ENCODE results near the gene TRIB2. TPM values are rescaled to one million over a fixed set of nuclear protein-coding genes. Genes with fewer than 3 reads are reported as not detected.

The TRIB2 gene
- total and polyA plus RNA-seq, 2 donors from 2014 or later, result 29.6 to 69.2 TPM

- no peak overlapping the region for H3K4me3 ChIP-seq (ENCODE audit: low read length in 3 of 3)
Observed at GRCh38 chr2:12697617-12698016, 19.1 kb upstream of the TRIB2 start.

GRCh38 chr2:12700989-12701388 lies 15.7 kb upstream of the TRIB2 start:
- no peak overlapping the region for H3K4me3 ChIP-seq (ENCODE audit: low read length in 3 of 3)
- H3K36me3 ChIP-seq (ENCODE audit: control insufficient read depth in 2 of 3, insufficient read depth in 3 of 3, low read length in 3 of 3), result no peaks in the 10 kb centered on the region
- no peak for DNase-seq
- no peak for FAIRE-seq
- H3K27ac ChIP-seq (ENCODE audit: low read depth in 2 of 2, low read length in 2 of 2), result no peak overlapping the region
- intact Hi-C loops (cut with DNase I), result no loop called here
- no peaks in the 10 kb centered on the region for H3K27me3 ChIP-seq (ENCODE audit: control insufficient read depth, insufficient read depth, low read length)
- no peaks in the 10 kb centered on the region for H3K9me3 ChIP-seq (ENCODE audit: control insufficient read depth in 2 of 3, insufficient read depth in 1 of 3, low read length in 3 of 3)
- H3K9ac ChIP-seq (ENCODE audit: low read length in 3 of 3), result no peak overlapping the region
- no peaks in the 10 kb centered on the region for H3K4me1 ChIP-seq (ENCODE audit: control insufficient read depth in 2 of 3, insufficient read depth in 2 of 3, low read depth in 1 of 3, low read length in 3 of 3)
- TF ChIP-seq CTCF (IDR thresholded peaks at IDR 0.05; ENCODE audit: borderline replicate concordance, extremely low read depth, insufficient read depth), result no peak

More at GRCh38 chr2:12697617-12698016, 19.1 kb upstream of the TRIB2 start:
- TF ChIP-seq CTCF (IDR thresholded peaks at IDR 0.05; ENCODE audit: borderline replicate concordance, extremely low read depth, insufficient read depth), result no peak
- Histone ChIP-seq H3K9ac (ENCODE audit: low read length in 3 of 3) (no peak overlapping the region), H3K9me3 (ENCODE audit: control insufficient read depth in 2 of 3, insufficient read depth in 1 of 3, low read length in 3 of 3) (no peaks in the 10 kb centered on the region), H3K27me3 (ENCODE audit: control insufficient read depth, insufficient read depth, low read length) (no peaks in the 10 kb centered on the region), H3K36me3 (ENCODE audit: control insufficient read depth in 2 of 3, insufficient read depth in 3 of 3, low read length in 3 of 3) (no peaks in the 10 kb centered on the region), H3K4me1 (ENCODE audit: control insufficient read depth in 2 of 3, insufficient read depth in 2 of 3, low read depth in 1 of 3, low read length in 3 of 3) (no peaks in the 10 kb centered on the region), H3K27ac (ENCODE audit: low read depth in 2 of 2, low read length in 2 of 2) (no peak overlapping the region)
- no peak for DNase-seq
- FAIRE-seq, result no peak
- intact Hi-C loops (cut with DNase I), result no loop called here

- Histone ChIP-seq H3K36me3 (ENCODE audit: control insufficient read depth in 2 of 3, insufficient read depth in 3 of 3, low read length in 3 of 3) (no peaks in the 10 kb centered on the region), H3K4me1 (ENCODE audit: control insufficient read depth in 2 of 3, insufficient read depth in 2 of 3, low read depth in 1 of 3, low read length in 3 of 3) (no peaks in the 10 kb centered on the region), H3K4me3 (ENCODE audit: low read length in 3 of 3) (no peak overlapping the region), H3K27me3 (ENCODE audit: control insufficient read depth, insufficient read depth, low read length) (no peaks in the 10 kb centered on the region), H3K9me3 (ENCODE audit: control insufficient read depth in 2 of 3, insufficient read depth in 1 of 3, low read length in 3 of 3) (no peaks in the 10 kb centered on the region), H3K27ac (ENCODE audit: low read depth in 2 of 2, low read length in 2 of 2) (no peak overlapping the region), H3K9ac (ENCODE audit: low read length in 3 of 3) (no peak overlapping the region)
- no peak for DNase-seq
- no peak for TF ChIP-seq CTCF (IDR thresholded peaks at IDR 0.05; ENCODE audit: borderline replicate concordance, extremely low read depth, insufficient read depth)
- no peak for FAIRE-seq
- intact Hi-C loops (cut with DNase I), result no loop called here
Observed at GRCh38 chr2:12701786-12702167, 15.0 kb upstream of the TRIB2 start.
